ENCODE results near the gene PPIL3.

- TF ChIP-seq, protein P1, sequence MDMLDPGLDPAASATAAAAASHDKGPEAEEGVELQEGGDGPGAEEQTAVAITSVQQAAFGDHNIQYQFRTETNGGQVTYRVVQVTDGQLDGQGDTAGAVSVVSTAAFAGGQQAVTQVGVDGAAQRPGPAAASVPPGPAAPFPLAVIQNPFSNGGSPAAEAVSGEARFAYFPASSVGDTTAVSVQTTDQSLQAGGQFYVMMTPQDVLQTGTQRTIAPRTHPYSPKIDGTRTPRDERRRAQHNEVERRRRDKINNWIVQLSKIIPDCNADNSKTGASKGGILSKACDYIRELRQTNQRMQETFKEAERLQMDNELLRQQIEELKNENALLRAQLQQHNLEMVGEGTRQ (IDR thresholded peaks at IDR 0.05; ENCODE audit: borderline replicate concordance, low read depth, low read length): no peak
- TF ChIP-seq, protein P2, sequence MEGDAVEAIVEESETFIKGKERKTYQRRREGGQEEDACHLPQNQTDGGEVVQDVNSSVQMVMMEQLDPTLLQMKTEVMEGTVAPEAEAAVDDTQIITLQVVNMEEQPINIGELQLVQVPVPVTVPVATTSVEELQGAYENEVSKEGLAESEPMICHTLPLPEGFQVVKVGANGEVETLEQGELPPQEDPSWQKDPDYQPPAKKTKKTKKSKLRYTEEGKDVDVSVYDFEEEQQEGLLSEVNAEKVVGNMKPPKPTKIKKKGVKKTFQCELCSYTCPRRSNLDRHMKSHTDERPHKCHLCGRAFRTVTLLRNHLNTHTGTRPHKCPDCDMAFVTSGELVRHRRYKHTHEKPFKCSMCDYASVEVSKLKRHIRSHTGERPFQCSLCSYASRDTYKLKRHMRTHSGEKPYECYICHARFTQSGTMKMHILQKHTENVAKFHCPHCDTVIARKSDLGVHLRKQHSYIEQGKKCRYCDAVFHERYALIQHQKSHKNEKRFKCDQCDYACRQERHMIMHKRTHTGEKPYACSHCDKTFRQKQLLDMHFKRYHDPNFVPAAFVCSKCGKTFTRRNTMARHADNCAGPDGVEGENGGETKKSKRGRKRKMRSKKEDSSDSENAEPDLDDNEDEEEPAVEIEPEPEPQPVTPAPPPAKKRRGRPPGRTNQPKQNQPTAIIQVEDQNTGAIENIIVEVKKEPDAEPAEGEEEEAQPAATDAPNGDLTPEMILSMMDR (IDR thresholded peaks at IDR 0.05): no peak
- TF ChIP-seq MEF2A (IDR thresholded peaks at IDR 0.05; ENCODE audit: borderline replicate concordance, low read depth) (no peak), TAF1 (IDR thresholded peaks at IDR 0.05; ENCODE audit: borderline replicate concordance, low read depth, low read length) (no peak), EP300 (IDR thresholded peaks at IDR 0.05; ENCODE audit: borderline replicate concordance in 1 of 2, low read depth in 1 of 2, low read length in 1 of 2) (no peak), SIN3A (IDR thresholded peaks at IDR 0.05; ENCODE audit: borderline replicate concordance, low read depth, low read length) (no peak), POLR2AphosphoS5 (IDR thresholded peaks at IDR 0.05; ENCODE audit: low read depth, low read length) (peak; percentile 26; the same call in 1 of the 2 replicates), RAD21 (IDR thresholded peaks at IDR 0.05; ENCODE audit: low read length) (no peak), ZBTB33 (IDR thresholded peaks at IDR 0.05; ENCODE audit: borderline replicate concordance, low read depth) (no peak), NFIC (IDR thresholded peaks at IDR 0.05; ENCODE audit: borderline replicate concordance) (no peak), FOXM1 (IDR thresholded peaks at IDR 0.05; ENCODE audit: low read depth) (no peak), JUND (IDR thresholded peaks at IDR 0.05) (no peak)
Measured at GRCh38 chr2:200850512-200851256, 38.2 kb downstream of the PPIL3 start.

Measured in SK-N-SH (cell line).